ENCODE measurements around the gene PLS3.
"Not testable (repeated sequence)": the region's sequence is repeated elsewhere in the genome, so short reads cannot be mapped to it uniquely, and the experiment has no call there.

The PLS3 gene, protein sequence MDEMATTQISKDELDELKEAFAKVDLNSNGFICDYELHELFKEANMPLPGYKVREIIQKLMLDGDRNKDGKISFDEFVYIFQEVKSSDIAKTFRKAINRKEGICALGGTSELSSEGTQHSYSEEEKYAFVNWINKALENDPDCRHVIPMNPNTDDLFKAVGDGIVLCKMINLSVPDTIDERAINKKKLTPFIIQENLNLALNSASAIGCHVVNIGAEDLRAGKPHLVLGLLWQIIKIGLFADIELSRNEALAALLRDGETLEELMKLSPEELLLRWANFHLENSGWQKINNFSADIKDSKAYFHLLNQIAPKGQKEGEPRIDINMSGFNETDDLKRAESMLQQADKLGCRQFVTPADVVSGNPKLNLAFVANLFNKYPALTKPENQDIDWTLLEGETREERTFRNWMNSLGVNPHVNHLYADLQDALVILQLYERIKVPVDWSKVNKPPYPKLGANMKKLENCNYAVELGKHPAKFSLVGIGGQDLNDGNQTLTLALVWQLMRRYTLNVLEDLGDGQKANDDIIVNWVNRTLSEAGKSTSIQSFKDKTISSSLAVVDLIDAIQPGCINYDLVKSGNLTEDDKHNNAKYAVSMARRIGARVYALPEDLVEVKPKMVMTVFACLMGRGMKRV

DNA sequence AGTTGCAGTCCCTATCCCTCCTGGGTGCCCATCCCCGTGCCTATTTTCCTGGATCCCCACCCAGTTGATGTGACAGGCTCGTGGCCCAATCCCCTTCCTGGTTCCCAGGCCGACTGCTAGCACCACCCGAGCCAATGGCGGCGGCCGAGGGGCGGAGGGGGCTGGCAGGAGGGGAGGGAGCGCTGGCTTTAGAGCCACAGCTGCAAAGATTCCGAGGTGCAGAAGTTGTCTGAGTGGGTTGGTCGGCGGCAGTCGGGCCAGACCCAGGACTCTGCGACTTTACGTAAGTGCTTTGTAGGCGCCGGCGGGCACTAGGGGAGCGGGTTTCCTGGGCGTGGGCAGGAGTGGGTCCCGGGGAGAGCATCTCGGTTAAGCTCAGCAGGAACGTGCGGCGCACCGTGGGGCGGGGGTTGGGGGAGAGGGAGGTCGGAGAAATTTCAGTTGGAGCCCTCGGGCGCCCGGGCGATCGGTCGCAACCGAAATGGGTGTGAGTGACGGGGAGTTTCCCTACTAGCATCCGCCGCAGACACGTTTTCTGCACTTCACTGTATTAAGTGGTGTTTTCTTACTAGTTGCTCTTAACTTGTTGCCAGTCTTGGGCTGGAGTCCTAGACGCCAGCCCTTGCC, at the start of gene PLS3:
Gene PLS3 (plus strand): TSS at position 197 of the 627 bp plus-strand sequence. CDS start 49,077 bp downstream, outside the sequence.
- H3K4me3 Mint-ChIP-seq = peak within 1 kb of the TSS; percentile 67

DNA sequence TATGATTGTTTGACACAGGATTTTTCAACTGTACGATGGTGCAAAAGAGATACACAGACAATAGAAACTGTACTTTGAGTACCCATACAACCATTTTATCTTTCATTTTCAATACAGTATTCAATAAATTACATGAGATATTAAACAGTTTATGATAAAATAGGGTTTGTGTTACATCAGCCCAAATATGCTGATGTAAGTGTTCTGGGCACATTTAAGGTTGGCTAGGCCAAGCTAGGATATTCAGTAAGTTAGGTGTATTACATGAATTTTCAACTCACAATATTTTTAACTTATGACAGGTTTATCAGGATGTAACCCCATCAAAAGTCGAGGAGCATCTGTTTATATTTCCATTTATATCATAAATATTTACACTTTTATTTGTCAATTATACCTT, 42.9 kb upstream of the PLS3 start:
- Mint-ChIP-seq H3K27me3 (no peaks in the 10 kb centered on the region), H3K9me3 (ENCODE audit: low read depth) (no peaks in the 10 kb centered on the region), H3K36me3 (no peaks in the 10 kb centered on the region), H3K27ac (no peak overlapping the region), H3K4me1 (ENCODE audit: low read depth) (no peaks in the 10 kb centered on the region), H3K4me3 (no peak overlapping the region)

More for the DNA sequence above, at the start of gene PLS3:
- H3K36me3 Mint-ChIP-seq = no peaks in the 10 kb centered on the region
- H3K9me3 Mint-ChIP-seq (ENCODE audit: low read depth) = no peaks in the 10 kb centered on the region
- no peak within 1 kb of the TSS for H3K27ac Mint-ChIP-seq
- H3K4me1 Mint-ChIP-seq (ENCODE audit: low read depth) = peaks cover 3% of the 10 kb centered on the region
- H3K27me3 Mint-ChIP-seq = peaks cover 3% of the 10 kb centered on the region

DNA sequence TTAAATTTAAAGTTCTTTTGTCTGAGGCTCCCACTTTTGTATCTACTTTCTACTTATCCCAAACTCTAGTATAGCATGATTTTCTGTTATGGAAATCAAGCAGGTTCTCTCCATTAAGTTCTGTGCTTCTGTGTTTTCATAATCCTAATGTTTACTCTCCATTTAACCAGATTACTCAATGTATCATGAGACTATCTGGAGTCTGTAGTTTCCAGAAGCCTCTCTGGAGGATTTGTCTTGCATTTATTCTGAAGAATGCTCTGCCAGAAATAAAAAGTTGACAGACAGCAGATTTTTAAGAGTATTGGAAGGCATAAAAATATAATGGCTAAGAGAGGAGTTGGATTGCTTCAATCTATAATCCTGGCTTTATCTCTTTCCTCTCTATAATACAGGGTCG, 39.2 kb upstream of the PLS3 start:
- no peaks in the 10 kb centered on the region for H3K36me3 Mint-ChIP-seq
- H3K9me3 Mint-ChIP-seq (ENCODE audit: low read depth) = no peaks in the 10 kb centered on the region
- no peaks in the 10 kb centered on the region for H3K4me1 Mint-ChIP-seq (ENCODE audit: low read depth)
- no peak overlapping the region for H3K4me3 Mint-ChIP-seq
- no peak overlapping the region for H3K27ac Mint-ChIP-seq
- H3K27me3 Mint-ChIP-seq = no peaks in the 10 kb centered on the region

DNA sequence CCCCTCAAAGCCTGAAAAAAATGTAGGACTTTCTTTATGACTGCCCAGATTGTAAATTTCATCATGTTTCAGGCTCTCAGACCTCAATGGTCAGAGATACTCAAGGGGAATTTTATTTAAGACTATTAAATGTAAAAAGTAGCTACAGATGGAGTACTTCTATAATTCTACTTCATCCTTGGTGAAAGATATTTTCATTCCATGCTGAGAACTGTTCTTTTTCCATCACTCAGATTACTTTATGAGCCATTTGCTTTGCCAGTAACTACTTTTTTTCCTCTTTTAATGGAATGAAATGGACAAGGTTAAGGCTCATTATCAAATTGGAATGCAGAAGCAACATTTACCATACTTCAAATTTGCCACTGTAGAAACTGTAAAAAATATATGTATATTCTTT, 38.0 kb upstream of the PLS3 start:
- Mint-ChIP-seq H3K4me1 (ENCODE audit: low read depth) (no peaks in the 10 kb centered on the region), H3K9me3 (ENCODE audit: low read depth) (no peaks in the 10 kb centered on the region)

DNA sequence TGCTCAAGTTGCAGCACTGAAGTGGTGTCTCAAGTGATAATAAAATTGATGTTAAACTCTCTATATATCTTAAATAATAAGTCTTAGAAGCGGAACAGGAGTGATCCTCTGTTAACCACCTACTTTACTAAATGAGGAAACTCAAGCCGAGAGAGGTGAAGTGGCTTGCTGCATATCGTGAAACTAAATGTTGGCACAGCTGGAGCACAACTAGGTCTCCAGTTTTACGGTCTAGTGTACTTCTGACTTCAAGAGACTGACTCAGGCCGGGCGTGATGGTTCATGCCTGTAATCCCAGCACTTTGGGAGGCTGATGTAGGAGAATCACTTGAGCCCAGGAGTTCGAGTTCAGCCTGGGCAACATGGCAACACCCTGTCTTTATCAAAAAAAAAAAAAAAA, 35.5 kb upstream of the PLS3 start:
- Mint-ChIP-seq H3K4me1 (ENCODE audit: low read depth) (no peaks in the 10 kb centered on the region), H3K36me3 (no peaks in the 10 kb centered on the region), H3K9me3 (ENCODE audit: low read depth) (no peaks in the 10 kb centered on the region), H3K27me3 (no peaks in the 10 kb centered on the region), H3K27ac (no peak overlapping the region), H3K4me3 (no peak overlapping the region)

More for the DNA sequence above, 38.0 kb upstream of the PLS3 start:
- H3K4me3 Mint-ChIP-seq = no peak overlapping the region
- H3K27ac Mint-ChIP-seq = no peak overlapping the region
- no peaks in the 10 kb centered on the region for H3K36me3 Mint-ChIP-seq
- no peaks in the 10 kb centered on the region for H3K27me3 Mint-ChIP-seq

DNA sequence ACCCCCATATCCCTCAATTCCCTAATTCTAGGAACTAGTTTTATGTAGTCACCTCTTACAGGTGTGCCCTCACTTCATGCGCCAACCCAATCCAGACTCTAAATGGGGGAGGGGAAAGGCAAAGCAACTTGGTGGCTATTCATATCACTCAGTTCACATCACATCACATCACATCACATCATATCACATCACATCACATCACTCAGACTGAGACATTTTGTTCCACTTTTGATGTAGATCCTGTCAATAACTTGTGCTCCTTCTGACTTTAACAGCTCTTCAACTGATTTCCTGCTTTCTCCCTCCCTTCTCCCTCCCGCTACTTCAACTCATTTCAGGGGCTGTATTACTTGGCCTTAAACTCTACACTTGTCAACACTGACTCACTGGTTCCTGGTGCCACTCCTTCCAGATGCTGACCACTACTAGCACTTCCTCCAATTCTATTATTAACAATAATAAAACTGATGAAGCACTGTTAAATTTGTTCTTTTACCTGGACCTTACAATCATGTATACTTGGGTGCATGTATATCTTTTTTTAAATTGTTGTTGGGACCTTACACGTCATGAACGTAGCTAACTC, 29.1 kb upstream of the PLS3 start:
- Mint-ChIP-seq H3K36me3 (no peaks in the 10 kb centered on the region), H3K4me1 (ENCODE audit: low read depth) (no peaks in the 10 kb centered on the region), H3K27ac (no peak overlapping the region), H3K4me3 (no peak overlapping the region), H3K9me3 (ENCODE audit: low read depth) (no peaks in the 10 kb centered on the region), H3K27me3 (no peaks in the 10 kb centered on the region)

DNA sequence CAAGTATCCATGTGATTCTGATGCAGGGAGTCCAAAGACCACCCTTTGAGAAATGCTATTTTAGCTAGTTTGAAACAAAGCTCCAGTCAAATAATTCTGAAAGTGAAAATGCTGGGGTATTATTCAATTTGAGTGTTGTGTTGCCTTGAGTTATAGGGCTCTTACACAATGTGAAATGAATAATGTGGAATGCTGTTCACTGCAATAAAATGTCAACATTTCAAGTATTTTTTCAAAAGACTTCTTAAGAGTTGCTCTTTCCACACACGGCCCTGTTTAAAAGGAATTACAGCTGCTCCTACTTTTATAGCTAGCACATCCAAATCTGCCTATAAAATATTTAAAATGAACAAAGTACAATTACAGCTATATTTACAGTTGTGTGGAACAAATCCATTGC, 27.5 kb upstream of the PLS3 start:
- no peaks in the 10 kb centered on the region for H3K27me3 Mint-ChIP-seq
- no peak overlapping the region for H3K4me3 Mint-ChIP-seq
- no peak overlapping the region for H3K27ac Mint-ChIP-seq
- no peaks in the 10 kb centered on the region for H3K4me1 Mint-ChIP-seq (ENCODE audit: low read depth)
- H3K36me3 Mint-ChIP-seq = no peaks in the 10 kb centered on the region
- no peaks in the 10 kb centered on the region for H3K9me3 Mint-ChIP-seq (ENCODE audit: low read depth)

DNA sequence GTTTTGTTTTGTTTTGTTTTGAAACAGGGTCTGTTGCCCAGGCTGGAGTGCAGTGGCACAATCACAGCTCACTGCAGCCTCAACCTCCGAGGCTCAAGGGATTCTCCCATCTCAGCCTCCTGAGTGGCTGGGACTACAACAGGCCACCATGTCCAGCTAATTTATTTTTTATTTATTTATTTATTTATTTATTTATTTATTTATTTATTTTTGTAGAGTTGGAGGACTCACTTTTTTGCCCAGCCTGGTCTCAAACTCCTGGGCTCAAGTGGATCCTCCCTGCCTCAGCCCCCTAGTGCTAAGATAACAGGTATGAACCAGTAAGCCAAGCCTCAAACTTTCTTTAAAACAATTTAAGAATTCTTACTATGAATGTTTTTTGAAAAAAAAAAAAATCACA, 26.6 kb upstream of the PLS3 start:
- Mint-ChIP-seq H3K36me3 (no peaks in the 10 kb centered on the region), H3K4me3 (no peak overlapping the region), H3K4me1 (ENCODE audit: low read depth) (no peaks in the 10 kb centered on the region), H3K27me3 (no peaks in the 10 kb centered on the region), H3K27ac (no peak overlapping the region), H3K9me3 (ENCODE audit: low read depth) (no peaks in the 10 kb centered on the region)

DNA sequence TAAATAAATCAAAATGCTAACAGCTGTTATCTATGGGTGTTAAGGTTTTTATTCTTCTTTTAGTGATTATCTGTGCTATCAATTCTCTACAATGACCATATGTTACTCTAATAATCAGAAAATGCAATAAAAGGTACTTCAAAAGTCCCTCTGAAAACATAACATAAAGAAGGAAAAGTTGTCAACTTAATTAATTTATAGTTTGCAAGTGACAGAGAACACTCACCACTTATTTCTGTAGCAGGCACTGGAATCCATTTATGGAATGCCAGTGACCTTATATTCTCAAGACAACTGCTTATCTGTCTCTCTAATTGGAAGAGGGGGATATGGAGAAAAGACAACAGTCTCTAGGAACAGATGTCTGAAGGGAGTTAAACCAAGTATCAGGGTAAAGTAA, 25.6 kb upstream of the PLS3 start:
- no peak overlapping the region for H3K27ac Mint-ChIP-seq
- no peaks in the 10 kb centered on the region for H3K4me1 Mint-ChIP-seq (ENCODE audit: low read depth)
- no peaks in the 10 kb centered on the region for H3K36me3 Mint-ChIP-seq
- no peak overlapping the region for H3K4me3 Mint-ChIP-seq
- H3K27me3 Mint-ChIP-seq = no peaks in the 10 kb centered on the region
- H3K9me3 Mint-ChIP-seq (ENCODE audit: low read depth) = no peaks in the 10 kb centered on the region

DNA sequence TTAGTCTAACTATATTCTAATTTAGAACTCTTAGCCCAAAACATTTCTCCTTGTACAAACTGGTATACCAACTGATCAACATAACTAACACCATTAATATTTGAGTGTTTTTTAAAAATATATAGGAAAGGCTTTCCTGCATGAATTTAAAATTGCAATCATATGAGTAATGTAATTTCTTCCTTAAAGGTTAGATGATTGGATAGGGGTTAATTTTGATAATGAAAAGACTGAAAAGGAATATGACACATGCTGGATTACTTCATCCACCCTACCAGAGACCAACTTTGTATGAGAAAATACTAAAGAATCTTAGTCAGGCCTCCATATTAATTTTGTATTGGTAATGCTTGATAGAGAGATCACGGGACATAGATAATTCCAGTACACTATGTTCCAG, 25.1 kb upstream of the PLS3 start:
- H3K4me1 Mint-ChIP-seq (ENCODE audit: low read depth) = no peaks in the 10 kb centered on the region
- no peak overlapping the region for H3K4me3 Mint-ChIP-seq
- H3K9me3 Mint-ChIP-seq (ENCODE audit: low read depth) = no peaks in the 10 kb centered on the region
- no peaks in the 10 kb centered on the region for H3K27me3 Mint-ChIP-seq
- no peak overlapping the region for H3K27ac Mint-ChIP-seq
- H3K36me3 Mint-ChIP-seq = no peaks in the 10 kb centered on the region

DNA sequence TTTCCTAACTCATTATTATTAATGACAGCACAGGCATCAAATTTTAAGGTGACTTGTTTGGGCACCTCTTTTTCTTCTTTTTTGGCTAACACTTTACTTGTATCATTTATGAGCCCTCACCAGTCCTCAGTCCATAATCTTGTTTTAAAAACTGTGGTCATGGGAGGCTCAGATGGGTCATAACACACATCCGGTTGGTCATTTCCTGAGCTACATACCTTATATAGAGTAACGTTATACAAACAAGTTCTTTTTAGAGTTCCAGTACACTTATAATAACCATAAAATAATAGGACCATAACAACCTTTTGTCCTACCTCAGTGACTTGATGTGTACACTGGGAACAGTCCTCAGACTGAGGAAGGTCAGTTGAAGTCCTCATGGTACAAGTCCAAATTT, 21.1 kb upstream of the PLS3 start:
- Mint-ChIP-seq H3K36me3 (no peaks in the 10 kb centered on the region), H3K27me3 (no peaks in the 10 kb centered on the region), H3K4me3 (no peak overlapping the region), H3K27ac (no peak overlapping the region), H3K9me3 (ENCODE audit: low read depth) (no peaks in the 10 kb centered on the region), H3K4me1 (ENCODE audit: low read depth) (no peaks in the 10 kb centered on the region)

DNA sequence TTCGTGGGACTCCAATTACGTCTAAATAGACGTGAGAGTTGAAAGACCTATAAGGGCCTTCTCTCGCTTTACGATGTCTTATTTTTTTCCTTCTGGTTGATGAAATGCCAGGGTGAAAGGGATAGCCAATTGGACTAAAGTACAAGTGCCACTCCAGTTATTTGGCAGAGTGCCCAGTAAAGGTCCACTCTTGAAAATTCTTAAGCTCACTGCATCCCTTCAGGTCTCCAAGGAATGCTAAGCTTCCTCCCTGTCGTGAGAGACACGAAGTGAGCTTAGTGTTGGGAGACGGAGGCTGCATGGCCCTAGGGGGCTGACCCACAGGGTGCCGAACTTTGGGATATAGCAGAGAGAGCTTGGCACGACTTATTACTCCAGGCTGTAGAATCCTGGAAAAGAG, 19.9 kb upstream of the PLS3 start:
- not testable (repeated sequence) for H3K9me3 Mint-ChIP-seq (ENCODE audit: low read depth); H3K27me3 Mint-ChIP-seq; H3K4me1 Mint-ChIP-seq (ENCODE audit: low read depth)

DNA sequence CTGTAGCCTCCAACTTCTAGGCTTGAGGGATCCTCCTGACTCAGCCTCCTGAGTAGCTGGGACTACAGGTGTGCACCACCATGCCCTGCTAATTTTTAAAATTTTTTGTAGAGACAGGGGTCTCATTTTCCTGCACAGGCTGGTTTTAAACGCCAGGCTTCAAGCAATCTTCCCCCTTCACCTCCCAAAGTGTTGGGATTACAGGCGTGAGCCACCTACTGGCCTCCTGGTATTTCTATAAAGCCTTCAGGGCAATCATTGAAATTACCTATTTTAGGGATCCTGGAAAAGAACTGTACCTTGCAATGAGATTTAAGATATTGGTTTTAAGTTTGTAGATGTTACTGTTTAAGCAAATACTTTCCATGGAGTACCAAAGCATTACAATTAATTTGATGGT, 13.5 kb upstream of the PLS3 start:
- Mint-ChIP-seq H3K27ac (no peak overlapping the region), H3K9me3 (ENCODE audit: low read depth) (no peaks in the 10 kb centered on the region), H3K4me1 (ENCODE audit: low read depth) (no peaks in the 10 kb centered on the region), H3K4me3 (no peak overlapping the region), H3K36me3 (no peaks in the 10 kb centered on the region), H3K27me3 (no peaks in the 10 kb centered on the region)

More for the DNA sequence above, 19.9 kb upstream of the PLS3 start:
- H3K27ac Mint-ChIP-seq, H3K36me3 Mint-ChIP-seq, H3K4me3 Mint-ChIP-seq: not testable (repeated sequence)

DNA sequence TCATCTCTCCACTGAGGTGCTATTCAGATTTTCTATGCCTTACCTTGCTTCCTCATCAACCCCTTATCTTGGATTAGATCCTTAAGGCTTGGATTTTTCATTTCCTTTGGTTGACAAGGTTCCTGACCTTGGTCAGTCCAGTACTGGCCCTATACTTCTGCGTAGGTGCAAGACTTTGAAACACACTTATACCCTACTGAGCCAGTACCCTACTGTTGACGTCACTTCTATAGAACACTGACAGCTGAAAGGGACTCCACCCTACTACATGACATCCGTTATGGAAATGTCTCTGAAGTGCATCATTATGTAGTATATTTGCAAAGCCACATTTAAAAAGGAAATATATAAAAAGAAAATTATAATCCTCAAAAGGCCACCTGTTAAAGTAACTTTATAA, 12.0 kb upstream of the PLS3 start:
- no peaks in the 10 kb centered on the region for H3K27me3 Mint-ChIP-seq
- no peak overlapping the region for H3K27ac Mint-ChIP-seq
- no peak overlapping the region for H3K4me3 Mint-ChIP-seq
- H3K9me3 Mint-ChIP-seq (ENCODE audit: low read depth) = no peaks in the 10 kb centered on the region
- no peaks in the 10 kb centered on the region for H3K4me1 Mint-ChIP-seq (ENCODE audit: low read depth)
- no peaks in the 10 kb centered on the region for H3K36me3 Mint-ChIP-seq

DNA sequence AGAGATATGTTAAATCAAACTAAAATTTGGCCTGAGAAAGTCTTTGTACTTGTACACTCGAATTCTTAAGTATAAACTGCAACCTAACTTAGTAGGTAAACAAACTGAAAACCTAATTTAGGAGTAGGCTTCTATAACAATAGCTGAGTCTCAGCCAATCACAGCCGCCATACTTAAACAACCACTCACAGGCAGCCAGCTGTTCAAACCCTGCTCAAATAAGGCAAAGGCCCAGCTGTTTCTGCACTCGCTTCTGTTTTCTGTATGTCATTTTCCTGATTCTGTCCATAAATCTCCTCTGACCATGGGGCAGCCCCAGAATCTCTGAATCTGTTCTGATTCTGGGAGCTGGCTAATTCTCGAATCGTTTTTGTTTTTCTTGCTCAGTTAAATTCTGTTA, 7.8 kb upstream of the PLS3 start:
- Mint-ChIP-seq H3K27me3 (no peaks in the 10 kb centered on the region), H3K36me3 (no peaks in the 10 kb centered on the region), H3K4me3 (no peak overlapping the region), H3K9me3 (ENCODE audit: low read depth) (no peaks in the 10 kb centered on the region), H3K27ac (no peak overlapping the region), H3K4me1 (ENCODE audit: low read depth) (no peaks in the 10 kb centered on the region)
